ENCODE results near the gene AGTPBP1. TPM values are rescaled to one million over a fixed set of nuclear protein-coding genes. Genes with fewer than 3 reads are reported as not detected.
"Not testable (repeated sequence)": the region's sequence is repeated elsewhere in the genome, so short reads cannot be mapped to it uniquely, and the experiment has no call there.

Gene AGTPBP1
- total RNA-seq, 1 experiment from 2014 or later = 34.4 TPM

GRCh38 chr9:85738509-85738908, 3.2 kb downstream of the AGTPBP1 start:
- H3K27me3 ChIP-seq = no peaks in the 10 kb centered on the region
- peaks cover 7% of the 10 kb centered on the region for H3K4me1 ChIP-seq
- no peak overlapping the region for H3K4me3 ChIP-seq
- no peaks in the 10 kb centered on the region for H3K36me3 ChIP-seq
- H3K9me3 ChIP-seq (replicated peaks) = no peaks in the 10 kb centered on the region
- H3K27ac ChIP-seq = no peak overlapping the region
- DNase-seq = no peak

- 0 out of 2 replicates have a peak, but pooled peaks cover under 1% of the 10 kb centered on the region for H3K36me3 ChIP-seq
- H3K4me3 ChIP-seq = no peak overlapping the region
- DNase-seq = no peak
- no peaks in the 10 kb centered on the region for H3K9me3 ChIP-seq (replicated peaks)
- no peaks in the 10 kb centered on the region for H3K27me3 ChIP-seq
- no peak overlapping the region for H3K27ac ChIP-seq
- no peaks in the 10 kb centered on the region for H3K4me1 ChIP-seq
Measured at GRCh38 chr9:85737671-85738070, 4.1 kb downstream of the AGTPBP1 start.

- Histone ChIP-seq H3K27me3 (no peaks in the 10 kb centered on the region), H3K9me3 (replicated peaks) (no peaks in the 10 kb centered on the region), H3K4me1 (no peaks in the 10 kb centered on the region), H3K4me3 (no peak overlapping the region), H3K27ac (no peak overlapping the region), H3K36me3 (0 out of 2 replicates have a peak, but pooled peaks cover 2% of the 10 kb centered on the region)
- DNase-seq = no peak
Measured at GRCh38 chr9:85730916-85731630, 10.7 kb downstream of the AGTPBP1 start.

- no peak overlapping the region for H3K4me3 ChIP-seq
- no peaks in the 10 kb centered on the region for H3K4me1 ChIP-seq
- DNase-seq = no peak
- 0 out of 2 replicates have a peak, but pooled peaks cover 2% of the 10 kb centered on the region for H3K36me3 ChIP-seq
- H3K9me3 ChIP-seq (replicated peaks) = no peaks in the 10 kb centered on the region
- no peaks in the 10 kb centered on the region for H3K27me3 ChIP-seq
- H3K27ac ChIP-seq = no peak overlapping the region
Measured at GRCh38 chr9:85729882-85730281, 11.9 kb downstream of the AGTPBP1 start.

GRCh38 chr9:85727500-85727899, 14.3 kb downstream of the AGTPBP1 start:
- Histone ChIP-seq H3K9me3 (replicated peaks) (no peaks in the 10 kb centered on the region), H3K27ac (no peak overlapping the region), H3K27me3 (no peaks in the 10 kb centered on the region), H3K4me3 (no peak overlapping the region), H3K4me1 (no peaks in the 10 kb centered on the region), H3K36me3 (0 out of 2 replicates have a peak, but pooled peaks cover under 1% of the 10 kb centered on the region)
- DNase-seq = no peak

GRCh38 chr9:85726737-85727136, 15.0 kb downstream of the AGTPBP1 start:
- Histone ChIP-seq H3K27ac (no peak overlapping the region), H3K9me3 (replicated peaks) (no peaks in the 10 kb centered on the region), H3K27me3 (no peaks in the 10 kb centered on the region), H3K4me3 (no peak overlapping the region), H3K36me3 (no peaks in the 10 kb centered on the region), H3K4me1 (no peaks in the 10 kb centered on the region)
- DNase-seq = no peak

- Histone ChIP-seq H3K4me1 (no peaks in the 10 kb centered on the region), H3K36me3 (no peaks in the 10 kb centered on the region), H3K4me3 (no peak overlapping the region), H3K9me3 (replicated peaks) (no peaks in the 10 kb centered on the region), H3K27ac (no peak overlapping the region), H3K27me3 (no peaks in the 10 kb centered on the region)
- no peak for DNase-seq
Measured at GRCh38 chr9:85723215-85723614, 18.5 kb downstream of the AGTPBP1 start.

GRCh38 chr9:85719411-85719810, 22.3 kb downstream of the AGTPBP1 start:
- not testable (repeated sequence) for H3K36me3 ChIP-seq; H3K4me1 ChIP-seq; H3K27ac ChIP-seq; H3K27me3 ChIP-seq; DNase-seq; H3K9me3 ChIP-seq (replicated peaks); H3K4me3 ChIP-seq

- not testable (repeated sequence) for H3K27me3 ChIP-seq; H3K36me3 ChIP-seq; H3K4me3 ChIP-seq; H3K27ac ChIP-seq; H3K4me1 ChIP-seq; H3K9me3 ChIP-seq (replicated peaks); DNase-seq
Measured at GRCh38 chr9:85717818-85718217, 23.9 kb downstream of the AGTPBP1 start.

GRCh38 chr9:85717220-85717619, 24.5 kb downstream of the AGTPBP1 start:
- no peak for DNase-seq
- Histone ChIP-seq H3K27me3 (no peaks in the 10 kb centered on the region), H3K4me3 (no peak overlapping the region), H3K27ac (no peak overlapping the region), H3K9me3 (replicated peaks) (no peaks in the 10 kb centered on the region), H3K4me1 (no peaks in the 10 kb centered on the region), H3K36me3 (no peaks in the 10 kb centered on the region)

GRCh38 chr9:85716031-85716877, 25.5 kb downstream of the AGTPBP1 start:
- peak in 1 of 2 experiments; percentile 23 for DNase-seq
- no peaks in the 10 kb centered on the region for H3K27me3 ChIP-seq
- no peak overlapping the region for H3K27ac ChIP-seq
- H3K36me3 ChIP-seq = no peaks in the 10 kb centered on the region
- no peaks in the 10 kb centered on the region for H3K4me1 ChIP-seq
- no peak overlapping the region for H3K4me3 ChIP-seq
- H3K9me3 ChIP-seq (replicated peaks) = no peaks in the 10 kb centered on the region

GRCh38 chr9:85715587-85715986, 26.2 kb downstream of the AGTPBP1 start:
- Histone ChIP-seq H3K4me1 (no peaks in the 10 kb centered on the region), H3K9me3 (replicated peaks) (no peaks in the 10 kb centered on the region), H3K36me3 (0 out of 2 replicates have a peak, but pooled peaks cover 3% of the 10 kb centered on the region), H3K4me3 (no peak overlapping the region), H3K27me3 (no peaks in the 10 kb centered on the region), H3K27ac (no peak overlapping the region)
- DNase-seq = no peak

GRCh38 chr9:85713897-85714296, 27.9 kb downstream of the AGTPBP1 start:
- no peaks in the 10 kb centered on the region for H3K9me3 ChIP-seq (replicated peaks)
- H3K27me3 ChIP-seq = no peaks in the 10 kb centered on the region
- no peak overlapping the region for H3K27ac ChIP-seq
- no peak overlapping the region for H3K4me3 ChIP-seq
- H3K4me1 ChIP-seq = no peaks in the 10 kb centered on the region
- no peak for DNase-seq
- peaks cover 9% of the 10 kb centered on the region; the same call in 1 of the 2 replicates for H3K36me3 ChIP-seq

- DNase-seq = no peak
- peaks cover 9% of the 10 kb centered on the region; the same call in 1 of the 2 replicates for H3K36me3 ChIP-seq
- no peak overlapping the region for H3K4me3 ChIP-seq
- H3K9me3 ChIP-seq (replicated peaks) = no peaks in the 10 kb centered on the region
- no peaks in the 10 kb centered on the region for H3K27me3 ChIP-seq
- H3K4me1 ChIP-seq = no peaks in the 10 kb centered on the region
- no peak overlapping the region for H3K27ac ChIP-seq
Measured at GRCh38 chr9:85704744-85705143, 37.0 kb downstream of the AGTPBP1 start.

GRCh38 chr9:85703398-85703797, 38.4 kb downstream of the AGTPBP1 start:
- Histone ChIP-seq H3K4me3 (no peak overlapping the region), H3K36me3 (0 out of 2 replicates have a peak, but pooled peaks cover 2% of the 10 kb centered on the region), H3K27ac (no peak overlapping the region), H3K4me1 (no peaks in the 10 kb centered on the region), H3K9me3 (replicated peaks) (no peaks in the 10 kb centered on the region), H3K27me3 (no peaks in the 10 kb centered on the region)
- no peak for DNase-seq

Measured in SJCRH30 (cell line).